A673 (cell line): Measurements from ENCODE around the gene HLA-DRB1. TPM values are rescaled to one million over a fixed set of nuclear protein-coding genes. Genes with fewer than 3 reads are reported as not detected.

ENCODE experiments used
- Bru-seq: library from RNA; stranded (reverse); fragments of 400-500 nt; gene quantifications from one replicate; lab custom pipeline; 2021; lab: Mats Ljungman, UMichigan
- BruChase-seq, 2 experiments: library from RNA; stranded (reverse); fragments of 400-500 nt; gene quantifications; one replicate each; lab custom pipeline; 2021; lab: Mats Ljungman, UMichigan
- BruUV-seq: library from RNA; stranded (reverse); fragments of 400-500 nt; replicated peaks from 2 replicates; lab custom pipeline; 2021; lab: Mats Ljungman, UMichigan
- CTCF ChIA-PET: fragments of 300-600 bp; sonication (Branson Sonifier 250); formaldehyde crosslinking; loops from one replicate; lab custom pipeline; 2022; ENCODE audit warnings: antibody characterized with exemption; lab: Charles Lee
- POLR2A ChIA-PET: fragments of 300-600 bp; sonication (Branson Sonifier 250); formaldehyde crosslinking; loops from one replicate; lab custom pipeline; 2022; ENCODE audit warnings: antibody characterized with exemption; ENCODE audit not compliant: low non-redundant PET; lab: Charles Lee
- DNase-seq: peaks from one replicate; pipeline ENCODE4 v3.0.0-alpha.2; 2015; ENCODE audit warnings: low spot score
- H3K27ac ChIP-seq: fragments of 200-600 bp; sonication (generic); 2 replicates; pipeline ENCODE4 v1.5.1; 2016; ENCODE audit warnings: mixed run types, low read depth, mild to moderate bottlenecking, mixed read lengths, antibody characterized with exemption, low read length; ENCODE audit not compliant: poor library complexity, severe bottlenecking
- H3K27me3 ChIP-seq: fragments of 200-600 bp; sonication (generic); replicated peaks from 2 replicates; pipeline ENCODE4 v1.6.1; 2017; ENCODE audit warnings: mixed run types, low read depth, mild to moderate bottlenecking, mixed read lengths, antibody characterized with exemption, low read length; ENCODE audit not compliant: insufficient read depth, poor library complexity
- H3K36me3 ChIP-seq: fragments of 200-600 bp; sonication (generic); 2 replicates; pipeline ENCODE4 v1.6.1; 2016; ENCODE audit warnings: mixed run types, mild to moderate bottlenecking, mixed read lengths, antibody characterized with exemption, low read length; ENCODE audit not compliant: insufficient read depth, poor library complexity, severe bottlenecking
- H3K4me1 ChIP-seq: fragments of 200-600 bp; sonication (generic); 2 replicates; pipeline ENCODE4 v1.6.1; 2017; ENCODE audit warnings: mixed run types, mild to moderate bottlenecking, mixed read lengths, antibody characterized with exemption, low read length; ENCODE audit not compliant: insufficient read depth, poor library complexity, severe bottlenecking
- H3K4me3 ChIP-seq: fragments of 200-600 bp; sonication (generic); 2 replicates; pipeline ENCODE4 v1.5.1; 2016; ENCODE audit warnings: low read depth, mixed run types, mild to moderate bottlenecking, mixed read lengths, low read length; ENCODE audit not compliant: poor library complexity, severe bottlenecking
- H3K9me3 ChIP-seq: fragments of 200-600 bp; sonication (generic); 2 replicates; pipeline ENCODE4 v1.6.1; 2016; ENCODE audit warnings: mixed run types, low read depth, mild to moderate bottlenecking, mixed read lengths, antibody characterized with exemption, low read length; ENCODE audit not compliant: poor library complexity, severe bottlenecking
- EZH2 ChIP-seq: fragments of 200-600 bp; sonication (generic); IDR thresholded peaks from 2 replicates; pipeline ENCODE4 v1.6.1; 2017; ENCODE audit warnings: borderline replicate concordance, low read depth, mild to moderate bottlenecking, mixed read lengths, antibody characterized with exemption, low read length; ENCODE audit not compliant: poor library complexity, severe bottlenecking
- intact Hi-C: fragments of 100-400 bp; cut with micrococcal nuclease; formaldehyde crosslinking; loops from one replicate; pipeline ENCODE4 v1.10.0; 2022; ENCODE audit not compliant: unreplicated experiment
- long read RNA-seq: library from polyadenylated mRNA; stranded (forward); transcript quantifications from one replicate; pipeline ENCODE4 v2.0.0, GENCODE V29; 2022
- total RNA-seq: library from RNA; stranded (reverse); gene quantifications from 2 replicates; pipeline ENCODE4 v1.2.3, GENCODE V29; 2021
- TF ChIP-seq, protein P1 (sequence below): fragments of 300-800, 200-600 bp; sonication (generic); conservative IDR thresholded peaks from 2 replicates; pipeline ENCODE4 v1.5.1; 2017; ENCODE audit warnings: low read depth, mild to moderate bottlenecking, antibody characterized with exemption, low read length, moderate library complexity, mixed read lengths

HLA-DRB1 gene
- not detected in 2 replicates for total RNA-seq
- Bru-seq, nascent RNA = not detected
- BruChase-seq, experiment 1, labeled RNA remaining after a 2-hour chase = not detected
- BruChase-seq, experiment 2, labeled RNA remaining after a 6-hour chase = not detected
- long read RNA-seq, partial matches to known transcripts = 1 of 1 reads
- long read RNA-seq, other reads (novel, unspliced or antisense) = 0 of 1 reads

DNA sequence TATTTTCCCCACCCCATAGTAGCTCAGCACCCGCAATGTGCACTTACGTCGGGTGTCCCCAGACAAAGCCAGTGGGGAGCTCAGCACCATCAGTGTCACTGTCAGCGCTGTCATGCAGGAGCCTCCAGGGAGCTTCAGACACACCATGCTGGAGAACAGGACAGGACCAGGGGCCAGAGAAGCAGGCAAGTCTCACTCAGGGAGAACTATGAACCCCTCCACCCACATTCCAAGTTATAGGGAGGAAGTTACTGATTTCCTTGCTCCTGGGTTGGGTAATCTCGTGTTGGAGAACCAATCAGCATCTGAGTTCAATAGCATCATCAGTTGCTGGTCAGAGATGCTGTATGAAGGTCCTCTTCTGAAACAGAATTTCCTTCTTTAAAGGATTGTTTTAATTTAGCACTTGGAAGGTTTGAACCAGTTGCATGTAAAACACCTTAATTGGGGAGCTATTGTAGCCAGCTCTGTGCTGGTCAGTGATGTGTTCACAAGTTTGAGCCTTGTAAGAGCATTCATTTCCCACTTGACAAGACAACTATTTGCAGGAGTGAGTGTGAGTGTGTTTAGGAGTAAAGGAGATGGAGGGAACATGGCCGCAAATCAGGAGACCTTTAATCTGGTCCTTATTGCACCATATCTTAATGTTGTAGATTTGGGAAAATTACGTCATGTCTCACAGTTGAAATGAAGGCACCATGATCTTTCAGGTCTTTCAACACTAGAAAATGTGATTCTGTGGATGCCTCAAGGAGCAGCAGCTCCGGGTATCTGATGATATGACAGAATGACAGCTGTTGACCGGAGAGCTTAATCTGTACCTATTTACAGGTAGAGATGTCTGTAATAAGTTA, at the start of gene HLA-DRB1:
Gene HLA-DRB1, minus strand, starts transcription at position 253 of the 854 bp plus-strand sequence. Its CDS starts 106 bp downstream, at position 147.
- intact Hi-C loops = loop anchor here (10.0 kb wide), 1 partner anchor 105 kb away; no protein-coding TSS in a partner anchor
- no peak within 1 kb of the TSS for H3K27ac ChIP-seq
- no peaks in the 10 kb centered on the region for H3K4me1 ChIP-seq
- TF ChIP-seq, protein P1, sequence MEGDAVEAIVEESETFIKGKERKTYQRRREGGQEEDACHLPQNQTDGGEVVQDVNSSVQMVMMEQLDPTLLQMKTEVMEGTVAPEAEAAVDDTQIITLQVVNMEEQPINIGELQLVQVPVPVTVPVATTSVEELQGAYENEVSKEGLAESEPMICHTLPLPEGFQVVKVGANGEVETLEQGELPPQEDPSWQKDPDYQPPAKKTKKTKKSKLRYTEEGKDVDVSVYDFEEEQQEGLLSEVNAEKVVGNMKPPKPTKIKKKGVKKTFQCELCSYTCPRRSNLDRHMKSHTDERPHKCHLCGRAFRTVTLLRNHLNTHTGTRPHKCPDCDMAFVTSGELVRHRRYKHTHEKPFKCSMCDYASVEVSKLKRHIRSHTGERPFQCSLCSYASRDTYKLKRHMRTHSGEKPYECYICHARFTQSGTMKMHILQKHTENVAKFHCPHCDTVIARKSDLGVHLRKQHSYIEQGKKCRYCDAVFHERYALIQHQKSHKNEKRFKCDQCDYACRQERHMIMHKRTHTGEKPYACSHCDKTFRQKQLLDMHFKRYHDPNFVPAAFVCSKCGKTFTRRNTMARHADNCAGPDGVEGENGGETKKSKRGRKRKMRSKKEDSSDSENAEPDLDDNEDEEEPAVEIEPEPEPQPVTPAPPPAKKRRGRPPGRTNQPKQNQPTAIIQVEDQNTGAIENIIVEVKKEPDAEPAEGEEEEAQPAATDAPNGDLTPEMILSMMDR = no peak
- TF ChIP-seq EZH2 = no peak
- ChIA-PET CTCF (no interaction called here), POLR2A (no interaction called here)
- H3K4me3 ChIP-seq = no peak within 1 kb of the TSS
- no peaks in the 10 kb centered on the region for H3K36me3 ChIP-seq
- peaks cover 7% of the 10 kb centered on the region for H3K27me3 ChIP-seq
- BruUV-seq = no TSS peak
- DNase-seq = peak; percentile 5
- no peaks in the 10 kb centered on the region for H3K9me3 ChIP-seq

DNA sequence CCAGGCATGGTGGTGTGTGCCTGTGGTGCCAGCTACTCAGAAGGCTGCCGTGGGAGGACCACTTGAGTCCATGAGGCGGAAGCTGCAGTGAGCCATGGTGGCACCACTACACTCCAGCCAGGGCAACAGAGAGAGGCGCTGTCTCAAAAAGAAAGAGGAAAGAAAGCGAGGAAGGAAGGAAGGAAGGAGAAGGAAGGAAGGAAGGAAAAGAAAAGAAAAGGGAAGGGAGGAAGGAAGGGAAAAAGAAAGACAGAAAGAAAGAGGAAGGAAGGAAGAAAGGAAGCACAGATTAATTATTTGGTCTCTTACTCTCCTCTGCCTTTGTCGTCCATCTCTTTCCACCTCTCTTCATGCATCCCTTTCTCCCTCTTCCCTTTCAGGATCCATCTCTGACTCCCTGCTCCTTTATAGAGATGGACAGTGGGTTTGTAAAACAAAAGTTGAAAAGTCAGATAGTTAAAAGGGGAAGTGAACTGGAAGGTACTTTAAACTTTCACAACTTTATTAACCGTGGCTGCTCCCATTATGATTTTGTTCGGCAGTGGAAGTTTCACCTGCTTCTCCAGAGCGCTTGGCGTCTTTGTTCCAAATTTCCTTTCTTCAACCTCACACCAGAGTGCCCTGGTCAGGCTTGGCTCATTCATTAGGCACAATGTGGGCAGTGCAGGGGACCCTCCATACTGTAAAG, 49.0 kb upstream of the HLA-DRB1 start:
- CTCF ChIA-PET = no interaction called here
- Histone ChIP-seq H3K27me3 (no peaks in the 10 kb centered on the region), H3K4me3 (no peak overlapping the region), H3K27ac (no peak overlapping the region), H3K36me3 (no peaks in the 10 kb centered on the region), H3K9me3 (no peaks in the 10 kb centered on the region), H3K4me1 (no peaks in the 10 kb centered on the region)
- no TSS peak for BruUV-seq
- POLR2A ChIA-PET = no interaction called here
- DNase-seq = no peak
- intact Hi-C loops = no loop called here
- TF ChIP-seq, protein P1 = no peak
- no peak for TF ChIP-seq EZH2

DNA sequence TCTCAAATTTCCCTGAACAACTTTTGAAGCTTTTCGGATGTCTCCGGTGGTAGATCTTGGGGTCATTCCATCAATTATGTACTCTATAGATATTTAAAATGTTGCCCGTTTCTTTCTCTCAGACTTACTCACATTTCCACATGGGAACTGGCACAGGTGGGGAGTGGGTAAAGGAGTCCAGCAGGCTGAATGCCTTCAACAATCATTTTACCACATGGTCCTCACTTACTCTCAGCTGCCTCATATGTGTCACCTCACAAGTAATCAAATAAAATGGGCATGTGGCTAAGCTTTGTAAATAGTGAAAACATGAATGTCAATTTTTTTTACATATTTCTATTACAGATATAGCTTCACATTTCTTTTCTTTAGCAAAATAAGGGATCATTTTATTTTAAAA, 48.2 kb upstream of the HLA-DRB1 start:
- no peak for DNase-seq
- no peaks in the 10 kb centered on the region for H3K27me3 ChIP-seq
- POLR2A ChIA-PET = no interaction called here
- no peak overlapping the region for H3K27ac ChIP-seq
- no peak overlapping the region for H3K4me3 ChIP-seq
- CTCF ChIA-PET = no interaction called here
- intact Hi-C loops = no loop called here
- H3K4me1 ChIP-seq = no peaks in the 10 kb centered on the region
- BruUV-seq = no TSS peak
- TF ChIP-seq, protein P1 = no peak
- no peak for TF ChIP-seq EZH2
- no peaks in the 10 kb centered on the region for H3K36me3 ChIP-seq
- no peaks in the 10 kb centered on the region for H3K9me3 ChIP-seq
